GM13977 (cell line): Measurements from ENCODE around the gene BRD2.

ENCODE experiments used
- DNase-seq: peaks from one replicate; pipeline ENCODE4 v3.0.0; 2012; ENCODE audit warnings: low spot score
- in situ Hi-C: fragments of 300-500 bp; cut with MboI; formaldehyde crosslinking; loops from one replicate; pipeline ENCODE4 v1.12.0; 2022; ENCODE audit warnings: low sequenced_read_pairs, low pct_unique_long_range_greater_than_20kb, mixed read lengths, inconsistent platforms; ENCODE audit not compliant: unreplicated experiment
- TF ChIP-seq, protein P1 (sequence below): IDR thresholded peaks from 2 replicates; pipeline ENCODE4 v1.5.1; 2012; ENCODE audit warnings: mild to moderate bottlenecking, control low read depth; ENCODE audit not compliant: insufficient read depth; ENCODE audit errors: extremely low read depth, missing control alignments

BRD2 gene

DNA sequence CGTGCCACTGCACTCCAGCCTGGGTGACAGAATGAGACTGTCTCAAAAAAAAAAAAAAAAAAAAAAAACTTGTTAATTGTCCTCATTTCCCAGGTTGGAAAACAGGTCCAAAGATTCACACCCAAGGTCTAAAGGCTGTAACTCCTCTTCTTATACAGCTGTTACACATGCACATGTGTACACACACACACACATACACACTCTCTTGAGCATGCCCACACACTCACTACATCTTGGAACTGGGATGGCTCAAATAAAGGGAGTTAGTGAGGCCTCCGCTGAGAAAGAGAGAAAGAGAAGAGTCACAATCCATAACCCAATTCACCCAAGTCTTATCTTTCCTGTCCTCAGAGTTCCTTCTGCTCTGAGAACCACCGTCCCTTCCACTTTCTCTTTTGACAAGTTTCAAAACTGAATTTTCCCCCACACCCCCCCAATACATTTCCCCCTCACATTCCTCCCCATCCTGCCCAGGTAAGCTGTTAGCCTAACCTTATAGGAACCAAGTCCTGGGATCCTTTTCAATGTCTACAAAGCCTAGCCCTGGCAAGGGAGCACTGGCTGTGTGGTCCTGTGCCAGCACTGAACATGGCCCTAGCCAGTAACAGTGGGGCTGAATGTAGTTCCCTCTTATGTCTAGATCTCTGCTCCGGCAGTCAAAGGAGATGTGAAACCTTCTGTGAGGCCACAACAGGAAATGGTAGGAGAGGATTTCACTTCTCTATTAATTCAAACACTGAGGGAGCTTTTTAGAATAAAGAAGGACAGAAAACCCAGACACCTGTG, 24.3 kb upstream of the BRD2 start:
- TF ChIP-seq, protein P1, sequence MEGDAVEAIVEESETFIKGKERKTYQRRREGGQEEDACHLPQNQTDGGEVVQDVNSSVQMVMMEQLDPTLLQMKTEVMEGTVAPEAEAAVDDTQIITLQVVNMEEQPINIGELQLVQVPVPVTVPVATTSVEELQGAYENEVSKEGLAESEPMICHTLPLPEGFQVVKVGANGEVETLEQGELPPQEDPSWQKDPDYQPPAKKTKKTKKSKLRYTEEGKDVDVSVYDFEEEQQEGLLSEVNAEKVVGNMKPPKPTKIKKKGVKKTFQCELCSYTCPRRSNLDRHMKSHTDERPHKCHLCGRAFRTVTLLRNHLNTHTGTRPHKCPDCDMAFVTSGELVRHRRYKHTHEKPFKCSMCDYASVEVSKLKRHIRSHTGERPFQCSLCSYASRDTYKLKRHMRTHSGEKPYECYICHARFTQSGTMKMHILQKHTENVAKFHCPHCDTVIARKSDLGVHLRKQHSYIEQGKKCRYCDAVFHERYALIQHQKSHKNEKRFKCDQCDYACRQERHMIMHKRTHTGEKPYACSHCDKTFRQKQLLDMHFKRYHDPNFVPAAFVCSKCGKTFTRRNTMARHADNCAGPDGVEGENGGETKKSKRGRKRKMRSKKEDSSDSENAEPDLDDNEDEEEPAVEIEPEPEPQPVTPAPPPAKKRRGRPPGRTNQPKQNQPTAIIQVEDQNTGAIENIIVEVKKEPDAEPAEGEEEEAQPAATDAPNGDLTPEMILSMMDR, result no peak
- in situ Hi-C loops, result no loop called here
- peak; percentile 56 for DNase-seq

DNA sequence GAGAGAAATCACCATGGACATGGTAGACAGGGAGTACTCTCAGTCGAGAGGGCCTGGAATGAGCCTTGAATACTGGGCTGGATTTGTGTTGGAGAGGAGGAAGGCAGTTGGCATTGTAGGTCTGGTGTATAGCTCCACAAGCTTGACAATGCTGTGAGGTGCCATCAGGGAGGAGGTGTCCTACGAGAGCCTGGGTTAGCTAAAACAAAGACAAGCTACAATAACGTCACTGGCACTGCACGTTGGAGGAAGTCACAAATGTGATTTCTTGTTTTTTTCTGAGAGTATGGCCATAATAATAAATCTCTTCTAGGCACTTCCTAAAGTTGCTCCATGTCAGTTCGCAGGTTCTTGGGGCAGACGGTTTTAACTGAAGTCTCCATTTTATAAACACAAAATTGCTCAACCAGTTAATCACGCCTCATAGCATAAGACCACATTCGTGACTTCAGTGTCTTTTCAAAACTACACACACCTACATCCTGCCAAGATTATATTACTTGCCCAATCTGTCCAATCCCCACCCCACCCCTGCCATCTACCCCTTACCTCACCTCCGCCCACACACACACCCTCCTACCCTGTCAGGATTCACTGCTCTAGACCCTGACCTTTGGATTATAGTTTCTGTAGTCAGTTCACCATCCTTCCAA, 23.2 kb upstream of the BRD2 start:
- TF ChIP-seq, protein P1, result no peak
- DNase-seq, result peak; percentile 47
- in situ Hi-C loops, result no loop called here

DNA sequence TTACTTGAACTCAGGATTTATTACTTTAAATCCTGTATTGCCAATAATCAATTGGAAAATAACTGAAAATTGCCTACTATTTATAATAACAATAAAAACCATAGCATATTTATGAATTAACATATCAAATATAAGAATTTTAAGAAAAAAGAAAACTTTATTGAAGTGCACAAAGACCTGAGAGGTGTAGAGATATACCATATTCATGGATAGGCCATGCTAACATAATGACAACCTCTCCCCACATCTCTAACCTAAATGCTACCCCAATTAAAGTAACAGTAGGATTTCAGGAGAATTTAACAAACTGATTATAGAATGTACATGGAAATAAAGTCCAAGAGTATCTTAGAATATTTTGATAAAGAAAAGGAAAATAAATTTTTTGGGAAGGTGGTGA, 22.4 kb upstream of the BRD2 start:
- TF ChIP-seq, protein P1, result no peak
- DNase-seq, result no peak
- in situ Hi-C loops, result no loop called here

DNA sequence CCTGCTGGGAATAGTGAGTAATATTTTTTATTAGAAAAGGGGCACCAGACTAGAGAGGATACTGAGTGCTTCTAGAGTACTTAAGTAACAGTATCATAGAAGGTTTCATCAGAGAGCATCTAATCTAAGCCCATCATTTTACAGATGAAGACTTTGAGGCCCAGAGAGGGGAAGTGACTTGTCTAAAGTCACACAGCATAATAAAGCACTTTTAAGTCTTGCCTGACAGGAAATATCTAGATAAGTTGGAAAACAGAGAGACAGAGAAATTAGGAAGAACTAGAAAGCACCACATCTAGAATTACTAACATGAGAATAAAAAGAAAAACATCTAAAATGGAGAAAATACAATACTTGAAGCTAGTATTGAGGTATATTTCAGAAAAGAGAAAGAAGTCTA, 21.5 kb upstream of the BRD2 start:
- in situ Hi-C loops, result no loop called here
- TF ChIP-seq, protein P1, result no peak
- DNase-seq, result no peak

DNA sequence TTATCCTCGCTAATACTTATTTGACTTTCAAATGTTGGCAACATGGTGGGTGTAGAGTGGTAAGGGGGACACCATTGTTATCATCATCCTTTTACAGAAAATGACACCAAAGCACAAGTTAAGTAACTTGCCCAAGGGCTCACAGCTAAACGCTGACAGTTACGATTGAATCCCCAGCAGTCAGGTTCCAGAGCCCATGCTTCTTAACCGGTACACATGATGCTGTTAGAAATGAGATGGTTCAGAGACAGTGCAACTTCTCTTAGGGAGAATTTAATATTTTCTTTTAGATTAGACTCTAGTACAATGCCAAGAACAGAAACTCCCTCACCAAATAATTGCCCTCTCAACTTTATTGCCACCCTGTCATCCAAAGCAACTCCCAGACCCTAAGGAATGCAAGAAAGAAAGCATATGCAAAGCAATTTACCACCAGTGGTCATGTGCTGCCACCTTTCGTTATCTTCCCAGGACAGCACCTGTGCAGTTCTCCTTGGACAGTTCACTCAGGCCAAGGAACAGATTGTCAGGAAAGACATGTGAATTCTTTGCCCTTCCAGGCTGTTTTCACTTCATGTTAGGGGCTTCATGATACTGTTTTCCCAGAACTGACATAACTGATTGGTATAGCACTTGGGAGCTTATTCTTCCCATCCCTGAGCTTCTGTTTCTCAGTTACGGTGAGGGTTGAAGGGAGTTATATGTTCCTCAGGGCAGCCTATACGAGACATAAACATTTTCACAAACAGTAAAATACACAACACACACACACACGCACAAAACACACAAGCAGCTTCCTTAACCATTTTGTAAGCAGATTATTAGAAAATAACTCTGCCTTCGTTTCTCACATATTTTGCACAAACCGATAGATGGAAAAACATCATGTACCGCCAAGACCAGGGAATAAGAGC, 20.6 kb upstream of the BRD2 start:
- TF ChIP-seq, protein P1, result peak; percentile 73
- in situ Hi-C loops, result no loop called here
- no peak for DNase-seq

DNA sequence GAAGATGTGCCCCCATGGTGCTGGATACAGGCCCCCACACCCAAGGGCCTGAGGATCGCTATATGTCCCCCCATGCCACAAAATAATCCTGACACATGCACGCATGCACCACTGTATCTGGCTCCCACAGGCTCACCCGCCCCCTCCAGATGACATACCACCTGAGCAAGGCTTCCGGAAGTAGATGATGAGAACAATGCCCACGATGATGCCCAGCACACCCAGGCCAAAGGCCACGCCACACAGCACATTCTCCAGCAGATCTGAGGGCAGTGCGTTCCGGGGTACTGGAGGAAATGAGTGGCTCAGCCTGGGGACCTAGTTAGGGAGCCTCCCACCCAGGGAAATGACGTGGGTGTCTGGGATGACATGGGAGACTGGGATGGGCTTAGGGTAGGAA, 19.3 kb upstream of the BRD2 start:
- DNase-seq, result no peak
- in situ Hi-C loops, result no loop called here
- TF ChIP-seq, protein P1, result no peak
